ENCODE results near the gene PTPN4.
A peak's percentile ranks its signal among the peaks of the same experiment; 100 is the strongest.

The PTPN4 gene

DNA sequence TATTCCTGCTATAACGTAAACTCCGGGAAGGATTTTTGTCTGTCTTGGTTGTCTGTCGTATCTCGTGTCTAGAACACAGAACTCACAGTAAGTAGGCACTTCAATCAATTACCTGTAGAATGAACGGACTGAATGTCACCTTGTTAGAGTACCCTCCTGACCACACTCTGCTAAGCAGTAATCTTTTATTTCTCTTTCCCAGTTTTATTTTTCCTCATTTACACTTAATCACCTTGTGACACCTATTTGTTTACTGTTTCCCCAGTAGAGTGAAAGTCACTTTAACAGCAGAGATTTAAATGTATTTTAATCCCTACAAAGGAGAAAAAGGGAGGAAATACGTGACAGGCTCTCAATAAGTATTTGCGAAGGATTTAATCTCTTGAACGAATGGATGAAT is 252.6 kb downstream of the PTPN4 start:
- TF ChIP-seq, protein P1, sequence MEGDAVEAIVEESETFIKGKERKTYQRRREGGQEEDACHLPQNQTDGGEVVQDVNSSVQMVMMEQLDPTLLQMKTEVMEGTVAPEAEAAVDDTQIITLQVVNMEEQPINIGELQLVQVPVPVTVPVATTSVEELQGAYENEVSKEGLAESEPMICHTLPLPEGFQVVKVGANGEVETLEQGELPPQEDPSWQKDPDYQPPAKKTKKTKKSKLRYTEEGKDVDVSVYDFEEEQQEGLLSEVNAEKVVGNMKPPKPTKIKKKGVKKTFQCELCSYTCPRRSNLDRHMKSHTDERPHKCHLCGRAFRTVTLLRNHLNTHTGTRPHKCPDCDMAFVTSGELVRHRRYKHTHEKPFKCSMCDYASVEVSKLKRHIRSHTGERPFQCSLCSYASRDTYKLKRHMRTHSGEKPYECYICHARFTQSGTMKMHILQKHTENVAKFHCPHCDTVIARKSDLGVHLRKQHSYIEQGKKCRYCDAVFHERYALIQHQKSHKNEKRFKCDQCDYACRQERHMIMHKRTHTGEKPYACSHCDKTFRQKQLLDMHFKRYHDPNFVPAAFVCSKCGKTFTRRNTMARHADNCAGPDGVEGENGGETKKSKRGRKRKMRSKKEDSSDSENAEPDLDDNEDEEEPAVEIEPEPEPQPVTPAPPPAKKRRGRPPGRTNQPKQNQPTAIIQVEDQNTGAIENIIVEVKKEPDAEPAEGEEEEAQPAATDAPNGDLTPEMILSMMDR (conservative IDR thresholded peaks at IDR 0.05; ENCODE audit: low read depth, low read length), result no peak
- DNase-seq (ENCODE audit: low read depth), result no peak
- peak overlapping the region; percentile 83 for H3K4me3 ChIP-seq (ENCODE audit: low read depth, low read length)

DNA sequence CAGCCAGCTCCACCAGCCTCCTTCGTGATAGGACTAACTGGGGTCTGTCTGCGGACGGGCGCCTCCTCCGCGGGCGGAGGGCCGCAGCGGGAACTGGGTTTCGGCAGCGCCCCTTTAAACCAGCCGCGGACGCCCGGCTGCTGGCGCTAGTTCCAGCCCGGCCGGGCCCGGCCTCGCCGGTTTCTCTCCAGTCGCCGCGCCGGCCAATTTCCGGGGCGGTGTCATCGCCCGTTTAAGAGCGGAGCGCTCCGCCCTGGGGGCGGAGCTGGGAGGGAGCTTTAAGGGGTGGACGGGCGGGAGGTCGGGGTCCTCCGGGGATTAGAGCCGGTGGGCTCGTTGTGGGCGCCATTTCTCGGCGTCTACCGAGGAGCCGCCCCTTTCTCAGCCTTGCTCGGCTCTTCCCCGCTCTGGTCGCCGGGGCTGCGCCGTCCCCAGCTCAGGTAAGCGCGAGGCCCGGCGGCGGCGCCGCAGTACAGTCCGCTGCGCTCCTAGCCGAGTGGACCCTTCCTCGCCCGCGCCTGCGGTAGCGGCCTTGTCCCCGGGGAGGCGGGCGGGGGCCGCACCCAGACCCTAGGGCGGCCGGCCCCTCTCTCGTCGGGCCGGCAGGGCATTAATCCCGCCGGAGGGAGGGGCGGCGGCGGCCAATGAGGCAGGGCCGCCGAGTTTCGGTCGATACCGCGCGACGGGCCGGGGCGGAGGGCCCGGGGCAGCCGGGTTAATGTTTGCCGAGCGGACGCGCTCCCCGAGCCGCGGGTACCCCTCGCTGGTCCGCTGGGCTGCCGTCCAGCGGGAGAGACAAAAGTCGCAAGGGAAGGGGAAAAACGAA is 253.3 kb downstream of the PTPN4 start, which contains the start of gene EPB41L5:
Gene EPB41L5 (plus strand): TSS at position 307 of the 826 bp plus-strand sequence. CDS start 6,008 bp downstream, outside the sequence.
- peak; percentile 97 for DNase-seq (ENCODE audit: low read depth)

DNA sequence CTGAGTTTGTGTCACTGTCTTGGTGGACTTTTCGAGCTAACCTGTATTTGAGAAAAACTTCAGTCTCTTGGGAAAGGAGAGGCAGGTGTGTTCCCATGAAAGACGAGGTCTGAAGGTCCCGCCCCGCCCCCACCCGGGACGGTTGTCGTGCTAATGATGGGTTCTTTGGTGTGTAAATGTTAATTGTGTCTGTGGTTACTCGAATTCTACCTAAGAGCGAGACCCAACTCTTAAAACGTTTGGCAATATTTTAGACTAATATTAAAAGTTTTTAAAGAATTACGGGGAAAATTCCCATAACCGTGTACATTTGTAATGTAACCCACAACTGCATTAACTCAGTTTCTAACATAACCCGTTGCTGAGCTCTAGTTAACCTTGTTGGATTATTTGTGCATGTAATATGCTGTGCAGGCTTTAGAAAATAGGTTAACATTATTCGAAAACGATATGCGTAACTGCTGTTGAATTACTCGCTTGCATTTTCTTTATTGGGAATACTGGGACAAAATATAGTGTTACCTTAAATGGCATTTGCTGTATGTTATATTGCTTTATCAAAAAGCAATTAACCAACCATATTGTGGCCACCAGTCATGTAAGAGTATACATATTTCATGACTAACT is 254.0 kb downstream of the PTPN4 start:
- no peak for DNase-seq (ENCODE audit: low read depth)
- TF ChIP-seq, protein P1 (conservative IDR thresholded peaks at IDR 0.05; ENCODE audit: low read depth, low read length), result no peak
- H3K4me3 ChIP-seq (ENCODE audit: low read depth, low read length), result peak overlapping the region; percentile 83

More for the DNA sequence above, 253.3 kb downstream of the PTPN4 start, which contains the start of gene EPB41L5:
- peak within 1 kb of the TSS; percentile 83 for H3K4me3 ChIP-seq (ENCODE audit: low read depth, low read length)
- TF ChIP-seq, protein P1 (conservative IDR thresholded peaks at IDR 0.05; ENCODE audit: low read depth, low read length), result no peak

DNA sequence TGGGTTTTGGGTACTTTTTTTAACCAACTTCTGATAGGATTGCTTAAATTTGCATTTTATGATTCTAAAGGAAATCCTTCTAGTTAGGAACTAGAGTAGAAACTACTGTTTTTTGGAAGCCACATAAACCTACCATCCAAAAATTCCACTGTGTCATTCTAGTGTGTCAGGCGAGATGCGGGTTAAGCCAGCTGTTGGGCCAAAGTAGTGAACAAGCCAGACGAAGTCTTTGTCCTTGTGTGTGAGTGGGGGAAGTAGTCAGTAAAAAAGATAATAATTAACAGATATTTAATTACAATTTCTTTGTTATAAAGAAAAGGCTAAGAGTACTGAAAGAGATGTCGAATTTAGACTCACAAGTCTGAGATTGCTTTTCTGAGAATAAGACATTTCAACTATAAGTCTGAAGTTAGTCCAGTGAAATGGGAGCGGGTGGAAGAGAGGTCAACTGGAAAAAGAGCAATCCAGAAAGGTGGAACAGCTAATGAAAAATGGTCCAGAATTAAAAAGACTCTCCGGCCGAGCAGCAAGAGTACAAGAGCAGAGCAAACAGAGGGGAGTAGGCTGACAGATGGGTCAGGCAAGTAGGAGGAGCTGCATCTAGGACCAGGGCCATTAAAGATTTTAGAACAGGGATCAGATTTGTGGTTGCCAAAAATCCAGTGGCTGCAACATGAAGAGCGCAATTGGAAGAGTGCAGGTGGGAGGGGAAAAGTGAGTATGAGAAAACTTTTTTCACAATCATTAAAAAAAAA is 254.7 kb downstream of the PTPN4 start:
- no peak for DNase-seq (ENCODE audit: low read depth)
- H3K4me3 ChIP-seq (ENCODE audit: low read depth, low read length), result peak overlapping the region; percentile 83
- TF ChIP-seq, protein P1 (conservative IDR thresholded peaks at IDR 0.05; ENCODE audit: low read depth, low read length), result no peak

DNA sequence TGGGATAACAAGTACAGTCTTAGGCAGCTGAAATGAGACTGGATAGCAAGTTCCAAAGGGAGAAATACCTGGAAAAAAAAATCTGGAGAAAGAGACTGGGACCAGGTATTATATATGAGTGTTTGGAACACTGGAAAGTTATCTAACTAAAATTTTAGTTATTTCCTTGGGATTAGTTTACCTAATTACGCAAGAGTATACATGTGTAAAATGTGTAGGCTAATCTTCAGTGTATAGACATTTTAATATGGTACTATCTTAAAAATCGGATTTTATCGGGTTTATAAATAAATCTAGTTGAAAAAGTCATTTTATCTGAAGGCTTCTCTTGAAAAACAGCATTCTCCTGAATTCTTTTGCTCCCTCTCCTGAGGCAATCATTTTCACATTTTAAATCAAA is 257.1 kb downstream of the PTPN4 start:
- DNase-seq (ENCODE audit: low read depth), result no peak
- TF ChIP-seq, protein P1 (conservative IDR thresholded peaks at IDR 0.05; ENCODE audit: low read depth, low read length), result no peak
- H3K4me3 ChIP-seq (ENCODE audit: low read depth, low read length), result no peak overlapping the region

DNA sequence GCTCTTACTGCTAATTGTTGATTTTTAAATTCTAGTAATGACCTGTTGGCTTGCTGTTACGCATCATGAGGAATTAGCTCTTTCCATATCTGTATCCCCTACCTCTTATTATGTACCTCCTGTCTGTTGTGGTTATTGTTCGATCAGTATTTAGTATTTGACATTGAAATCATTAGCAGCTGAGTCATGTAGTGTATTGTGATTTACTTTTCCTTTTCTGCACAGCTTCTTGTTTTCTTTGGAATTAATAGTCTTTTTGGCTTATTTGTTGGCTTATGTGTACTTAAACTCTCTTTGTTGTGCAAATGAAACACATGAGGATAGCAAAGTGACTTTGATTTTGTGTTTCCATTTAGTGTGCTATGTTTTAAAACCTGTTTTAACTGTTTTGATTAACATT is 257.5 kb downstream of the PTPN4 start:
- DNase-seq (ENCODE audit: low read depth), result no peak
- TF ChIP-seq, protein P1 (conservative IDR thresholded peaks at IDR 0.05; ENCODE audit: low read depth, low read length), result no peak
- no peak overlapping the region for H3K4me3 ChIP-seq (ENCODE audit: low read depth, low read length)

Data from choroid plexus epithelial cell (primary cell).